ENCODE results near the gene LZTR1. TPM values are rescaled to one million over a fixed set of nuclear protein-coding genes. Genes with fewer than 3 reads are reported as not detected.
A peak's percentile ranks its signal among the peaks of the same experiment; 100 is the strongest.

LZTR1 gene
- total and polyA plus RNA-seq, 2 of the 8 experiments (the other 6 are each of a cell fraction or from before 2014, with no cell fraction given): 22.3 to 31.0 TPM

DNA sequence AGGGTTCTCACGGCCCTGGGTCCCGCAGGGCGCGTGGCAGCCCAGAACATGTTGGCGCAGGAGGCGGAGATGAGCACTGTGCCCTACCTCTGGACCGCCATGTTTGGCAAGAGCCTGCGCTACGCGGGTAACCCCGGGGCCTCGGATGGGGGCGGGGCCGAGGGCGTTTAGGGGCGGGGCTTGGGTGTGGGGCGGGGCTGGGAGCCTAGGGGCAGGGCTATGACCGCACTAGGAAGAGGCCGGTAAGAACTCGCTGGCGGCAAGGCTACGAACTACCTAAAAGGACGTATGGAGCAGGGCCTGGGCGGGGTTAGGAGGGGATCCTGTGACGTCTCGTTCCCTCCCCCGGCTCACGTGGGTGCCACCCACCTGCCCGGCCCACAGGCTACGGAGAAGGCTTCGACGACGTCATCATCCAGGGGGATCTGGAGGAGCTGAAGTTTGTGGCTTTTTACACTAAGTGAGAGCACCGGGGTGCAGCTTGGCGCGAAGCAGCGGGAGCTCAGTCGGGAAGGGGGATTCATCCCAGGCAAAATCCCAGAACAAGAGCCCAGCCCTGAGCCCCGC is 2.8 kb upstream of the LZTR1 start (continued):
- TF ChIP-seq RAD21 (IDR thresholded peaks at IDR 0.05 in 1 of 2, conservative IDR thresholded peaks at IDR 0.05 in 1 of 2; ENCODE audit: low read depth in 2 of 2, low read length in 2 of 2) (no peak), POLR2AphosphoS5 (IDR thresholded peaks at IDR 0.05; ENCODE audit: low read depth, low read length) (peak; percentile 70), JUN (IDR thresholded peaks at IDR 0.05; ENCODE audit: low read depth, low read length) (no peak), SP2 (IDR thresholded peaks at IDR 0.05; ENCODE audit: low read length) (no peak)
